Measurements from ENCODE around the gene PITHD1. TPM values are rescaled to one million over a fixed set of nuclear protein-coding genes. Genes with fewer than 3 reads are reported as not detected.
"Not testable (repeated sequence)": the region's sequence is repeated elsewhere in the genome, so short reads cannot be mapped to it uniquely, and the experiment has no call there.

PITHD1 gene
- total RNA-seq, 1 donor from 2014 or later, result 57.2 TPM

GRCh38 chr1:23772854-23773242 lies 5.4 kb upstream of the PITHD1 start:
- peak; percentile 57 for DNase-seq (ENCODE audit: low spot score)

GRCh38 chr1:23774174-23774880 lies 3.9 kb upstream of the PITHD1 start:
- DNase-seq (ENCODE audit: low spot score), result no peak

GRCh38 chr1:23776217-23776616 lies 2.0 kb upstream of the PITHD1 start:
- DNase-seq (ENCODE audit: low spot score), result no peak

GRCh38 chr1:23779826-23780371 lies 1.7 kb downstream of the PITHD1 start:
- no peak for DNase-seq (ENCODE audit: low spot score)

GRCh38 chr1:23783141-23783540 lies 4.9 kb downstream of the PITHD1 start:
- DNase-seq (ENCODE audit: low spot score), result not testable (repeated sequence)

- DNase-seq (ENCODE audit: low spot score), result no peak
Measured at GRCh38 chr1:23784846-23785245, 6.6 kb downstream of the PITHD1 start.

GRCh38 chr1:23787701-23788100 lies 9.5 kb downstream of the PITHD1 start:
- no peak for DNase-seq (ENCODE audit: low spot score)

GRCh38 chr1:23788695-23789094 lies 10.5 kb downstream of the PITHD1 start:
- DNase-seq (ENCODE audit: low spot score), result no peak

- peak; percentile 98 for DNase-seq (ENCODE audit: low spot score)
Measured at GRCh38 chr1:23790696-23791515, 12.7 kb downstream of the PITHD1 start, which contains the start of gene LYPLA2. Gene LYPLA2, plus strand, starts transcription at chr1:23791145. Its CDS starts 1,538 bp downstream, at chr1:23792683.

GRCh38 chr1:23791516-23792047 lies 13.4 kb downstream of the PITHD1 start:
- no peak for DNase-seq (ENCODE audit: low spot score)

GRCh38 chr1:23792151-23792945 lies 14.1 kb downstream of the PITHD1 start:
- no peak for DNase-seq (ENCODE audit: low spot score)

- no peak for DNase-seq (ENCODE audit: low spot score)
Measured at GRCh38 chr1:23793018-23793781, 15.0 kb downstream of the PITHD1 start.

GRCh38 chr1:23793861-23794731 lies 15.9 kb downstream of the PITHD1 start:
- no peak for DNase-seq (ENCODE audit: low spot score)

- DNase-seq (ENCODE audit: low spot score), result not testable (repeated sequence)
Measured at GRCh38 chr1:23794732-23795182, 16.5 kb downstream of the PITHD1 start.

- DNase-seq (ENCODE audit: low spot score), result no peak
Measured at GRCh38 chr1:23795676-23796465, 17.7 kb downstream of the PITHD1 start.

- DNase-seq (ENCODE audit: low spot score), result no peak
Measured at GRCh38 chr1:23796466-23797271, 18.5 kb downstream of the PITHD1 start.
